ENCODE measurements around the gene MSRB3. TPM values are rescaled to one million over a fixed set of nuclear protein-coding genes. Genes with fewer than 3 reads are reported as not detected.
A peak's percentile ranks its signal among the peaks of the same experiment; 100 is the strongest.

MSRB3 gene
- total RNA-seq, 4 donors from 2014 or later = 21.7 to 56.9 (median 26.4) TPM

DNA sequence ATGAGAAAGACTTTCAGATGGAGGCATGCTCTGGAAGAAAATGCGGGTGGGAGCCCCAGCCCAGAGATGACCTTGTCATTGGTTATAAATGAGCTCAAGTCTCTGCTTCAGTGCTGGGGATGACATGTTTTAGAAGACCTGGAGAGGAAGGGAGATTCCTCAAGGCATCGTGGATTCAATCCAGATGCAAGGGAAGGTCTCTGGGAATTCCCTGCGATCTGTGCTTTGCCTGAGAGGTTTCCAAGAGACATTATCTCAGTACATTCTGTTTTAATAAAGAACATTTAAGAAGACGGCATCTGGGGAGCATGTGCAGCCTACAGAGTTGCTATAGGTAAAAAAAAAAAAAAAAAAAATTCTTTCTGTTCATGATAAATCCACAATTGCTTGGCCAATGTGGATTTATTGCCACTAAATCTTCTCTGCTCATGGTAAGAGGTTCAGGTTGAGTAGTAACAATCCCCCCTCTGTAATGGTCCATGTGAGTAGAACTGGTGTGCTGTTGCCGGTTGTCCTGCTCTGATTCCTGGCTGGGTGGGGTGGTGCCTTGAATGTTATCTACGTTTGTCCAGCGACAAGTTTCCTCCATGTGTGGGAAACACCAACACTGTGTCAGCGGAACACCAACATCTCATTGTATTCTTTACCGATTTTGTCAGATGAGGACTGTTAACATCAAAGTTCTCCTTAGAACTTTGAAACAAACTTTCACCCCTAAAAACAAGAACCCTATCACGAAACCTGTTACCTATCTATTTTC is 230.0 kb downstream of the MSRB3 start:
- intact Hi-C loops (cut with DNase I; ENCODE audit: low total_unique reads) (no loop called here), in situ Hi-C loops (cut with MboI; ENCODE audit: low pct_ligation_motif_present in 1 of 4, low pct_unique_long_range_greater_than_20kb in 1 of 4, low sequenced_read_pairs in 3 of 4) (no loop called here)
- Histone ChIP-seq H3K36me3 (no peaks in the 10 kb centered on the region), H3K9me3 (no peaks in the 10 kb centered on the region), H3K27me3 (no peaks in the 10 kb centered on the region), H3K4me1 (peaks cover 0 to 14% (median 3%) of the 10 kb centered on the region in 4 donors), H3K4me3 (no peak overlapping the region), H3K27ac (no peak overlapping the region)
- 77 to 85% methylated on average over 10 of the region's 10 CpGs for WGBS, 2 donors (ENCODE audit: low coverage in 1 of 2)
- no peak for DNase-seq
- TF ChIP-seq, protein P1, sequence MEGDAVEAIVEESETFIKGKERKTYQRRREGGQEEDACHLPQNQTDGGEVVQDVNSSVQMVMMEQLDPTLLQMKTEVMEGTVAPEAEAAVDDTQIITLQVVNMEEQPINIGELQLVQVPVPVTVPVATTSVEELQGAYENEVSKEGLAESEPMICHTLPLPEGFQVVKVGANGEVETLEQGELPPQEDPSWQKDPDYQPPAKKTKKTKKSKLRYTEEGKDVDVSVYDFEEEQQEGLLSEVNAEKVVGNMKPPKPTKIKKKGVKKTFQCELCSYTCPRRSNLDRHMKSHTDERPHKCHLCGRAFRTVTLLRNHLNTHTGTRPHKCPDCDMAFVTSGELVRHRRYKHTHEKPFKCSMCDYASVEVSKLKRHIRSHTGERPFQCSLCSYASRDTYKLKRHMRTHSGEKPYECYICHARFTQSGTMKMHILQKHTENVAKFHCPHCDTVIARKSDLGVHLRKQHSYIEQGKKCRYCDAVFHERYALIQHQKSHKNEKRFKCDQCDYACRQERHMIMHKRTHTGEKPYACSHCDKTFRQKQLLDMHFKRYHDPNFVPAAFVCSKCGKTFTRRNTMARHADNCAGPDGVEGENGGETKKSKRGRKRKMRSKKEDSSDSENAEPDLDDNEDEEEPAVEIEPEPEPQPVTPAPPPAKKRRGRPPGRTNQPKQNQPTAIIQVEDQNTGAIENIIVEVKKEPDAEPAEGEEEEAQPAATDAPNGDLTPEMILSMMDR (IDR thresholded peaks at IDR 0.05) = no peak
- no peak for TF ChIP-seq POLR2A (IDR thresholded peaks at IDR 0.05)
- no peak for TF ChIP-seq EP300 (IDR thresholded peaks at IDR 0.05; ENCODE audit: low read depth)
- no peak for TF ChIP-seq POLR2AphosphoS5 (IDR thresholded peaks at IDR 0.05)

GRCh38 chr12:65510007-65510406 is 231.5 kb downstream of the MSRB3 start:
- Histone ChIP-seq H3K4me3 (no peak overlapping the region), H3K27ac (no peak overlapping the region), H3K9me3 (no peaks in the 10 kb centered on the region), H3K27me3 (no peaks in the 10 kb centered on the region), H3K36me3 (no peaks in the 10 kb centered on the region), H3K4me1 (peaks cover 0 to 14% (median 3%) of the 10 kb centered on the region in 4 donors)
- 71 to 77% methylated on average over 3 of the region's 3 CpGs for WGBS, 2 donors (ENCODE audit: low coverage in 1 of 2)
- in situ Hi-C loops (cut with MboI; ENCODE audit: low pct_ligation_motif_present in 1 of 4, low pct_unique_long_range_greater_than_20kb in 1 of 4, low sequenced_read_pairs in 3 of 4) (no loop called here), intact Hi-C loops (cut with DNase I; ENCODE audit: low total_unique reads) (no loop called here)
- TF ChIP-seq POLR2AphosphoS5 (IDR thresholded peaks at IDR 0.05) (no peak), POLR2A (IDR thresholded peaks at IDR 0.05) (no peak), EP300 (IDR thresholded peaks at IDR 0.05; ENCODE audit: low read depth) (no peak)
- TF ChIP-seq, protein P1 (IDR thresholded peaks at IDR 0.05) = no peak
- no peak for DNase-seq

GRCh38 chr12:65510584-65511050 is 232.1 kb downstream of the MSRB3 start:
- in situ Hi-C loops (cut with MboI; ENCODE audit: low pct_ligation_motif_present in 1 of 4, low pct_unique_long_range_greater_than_20kb in 1 of 4, low sequenced_read_pairs in 3 of 4) (no loop called here), intact Hi-C loops (cut with DNase I; ENCODE audit: low total_unique reads) (no loop called here)

GRCh38 chr12:65511134-65511834 is 232.8 kb downstream of the MSRB3 start:
- H3K27me3 ChIP-seq = no peaks in the 10 kb centered on the region
- no peak for DNase-seq
- no peak overlapping the region for H3K4me3 ChIP-seq
- H3K4me1 ChIP-seq = peaks cover 0 to 14% (median 3%) of the 10 kb centered on the region in 4 donors
- TF ChIP-seq POLR2AphosphoS5 (IDR thresholded peaks at IDR 0.05) (no peak), POLR2A (IDR thresholded peaks at IDR 0.05) (no peak), EP300 (IDR thresholded peaks at IDR 0.05; ENCODE audit: low read depth) (no peak)
- TF ChIP-seq, protein P1 (IDR thresholded peaks at IDR 0.05) = no peak
- no peaks in the 10 kb centered on the region for H3K36me3 ChIP-seq
- in situ Hi-C loops (cut with MboI; ENCODE audit: low pct_ligation_motif_present in 1 of 4, low pct_unique_long_range_greater_than_20kb in 1 of 4, low sequenced_read_pairs in 3 of 4) (no loop called here), intact Hi-C loops (cut with DNase I; ENCODE audit: low total_unique reads) (no loop called here)
- 42 to 74% methylated on average over 3 to 11 of the region's 11 CpGs for WGBS, 2 donors (ENCODE audit: low coverage in 1 of 2)
- H3K27ac ChIP-seq = no peak overlapping the region
- H3K9me3 ChIP-seq = no peaks in the 10 kb centered on the region

More at GRCh38 chr12:65510584-65511050, 232.1 kb downstream of the MSRB3 start:
- 19 to 45% methylated on average over 7 to 17 of the region's 17 CpGs for WGBS, 2 donors (ENCODE audit: low coverage in 1 of 2)
- Histone ChIP-seq H3K4me3 (no peak overlapping the region), H3K4me1 (peaks cover 0 to 14% (median 3%) of the 10 kb centered on the region in 4 donors), H3K36me3 (no peaks in the 10 kb centered on the region), H3K9me3 (no peaks in the 10 kb centered on the region), H3K27ac (no peak overlapping the region), H3K27me3 (no peaks in the 10 kb centered on the region)
- no peak for TF ChIP-seq EP300 (IDR thresholded peaks at IDR 0.05; ENCODE audit: low read depth)
- no peak for TF ChIP-seq POLR2A (IDR thresholded peaks at IDR 0.05)
- no peak for TF ChIP-seq POLR2AphosphoS5 (IDR thresholded peaks at IDR 0.05)
- TF ChIP-seq, protein P1 (IDR thresholded peaks at IDR 0.05) = no peak
- DNase-seq = peak; percentile 30
